ENCODE data around the gene HSD17B12.

- TF ChIP-seq POLR2A (IDR thresholded peaks at IDR 0.05) (no peak), EP300 (IDR thresholded peaks at IDR 0.05) (no peak), CTCF (IDR thresholded peaks at IDR 0.05) (no peak)
These were observed 218.6 kb downstream of the HSD17B12 start for GRCh38 chr11:43899094-43899493.

All from ovary (tissue), 3 donors.